HEK293 (cell line): ENCODE data around the gene COL9A3.

Experiments
- ZNF529 ChIP-seq: fragments of 450-650 bp; formaldehyde crosslinking; IDR thresholded peaks from 2 replicates; pipeline ENCODE4 v1.5.1; 2017; ENCODE audit warnings: missing genetic modification characterization, missing biosample characterization; ENCODE audit not compliant: insufficient replicate concordance
- TF ChIP-seq, protein P1 (sequence below): fragments of 450-650 bp; formaldehyde crosslinking; IDR thresholded peaks from 2 replicates; pipeline ENCODE4 v1.5.1; 2016; ENCODE audit warnings: missing biosample characterization, missing genetic modification characterization
- TF ChIP-seq, protein P2 (sequence below): fragments of 450-650 bp; formaldehyde crosslinking; IDR thresholded peaks from 2 replicates; pipeline ENCODE4 v1.5.1; 2016; ENCODE audit warnings: missing biosample characterization, missing genetic modification characterization
- TF ChIP-seq, protein P3 (sequence below): fragments of 450-650 bp; IDR thresholded peaks from 2 replicates; pipeline ENCODE4 v1.5.1; 2018; ENCODE audit warnings: missing biosample characterization, mild to moderate bottlenecking, missing genetic modification characterization

DNA sequence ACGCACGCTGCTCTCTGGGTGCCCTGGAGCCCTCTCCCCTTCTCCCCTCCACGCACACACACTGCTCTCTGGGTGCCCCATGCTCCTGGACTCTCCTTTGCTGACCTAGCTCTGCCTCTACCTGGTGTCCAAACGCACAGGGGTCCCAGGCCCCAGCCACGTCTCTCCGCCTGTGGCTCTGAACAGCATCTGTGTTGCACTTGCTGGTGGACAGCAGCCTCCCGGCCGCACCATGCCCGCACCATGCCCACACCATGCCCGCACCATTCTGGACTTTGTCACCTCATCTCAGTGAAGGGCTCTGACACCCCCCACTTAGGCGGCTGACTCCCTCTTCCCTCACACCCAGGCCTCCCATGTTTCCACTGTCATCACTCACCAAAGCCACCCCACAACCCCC lies 23.0 kb downstream of the COL9A3 start:
- TF ChIP-seq, protein P1, sequence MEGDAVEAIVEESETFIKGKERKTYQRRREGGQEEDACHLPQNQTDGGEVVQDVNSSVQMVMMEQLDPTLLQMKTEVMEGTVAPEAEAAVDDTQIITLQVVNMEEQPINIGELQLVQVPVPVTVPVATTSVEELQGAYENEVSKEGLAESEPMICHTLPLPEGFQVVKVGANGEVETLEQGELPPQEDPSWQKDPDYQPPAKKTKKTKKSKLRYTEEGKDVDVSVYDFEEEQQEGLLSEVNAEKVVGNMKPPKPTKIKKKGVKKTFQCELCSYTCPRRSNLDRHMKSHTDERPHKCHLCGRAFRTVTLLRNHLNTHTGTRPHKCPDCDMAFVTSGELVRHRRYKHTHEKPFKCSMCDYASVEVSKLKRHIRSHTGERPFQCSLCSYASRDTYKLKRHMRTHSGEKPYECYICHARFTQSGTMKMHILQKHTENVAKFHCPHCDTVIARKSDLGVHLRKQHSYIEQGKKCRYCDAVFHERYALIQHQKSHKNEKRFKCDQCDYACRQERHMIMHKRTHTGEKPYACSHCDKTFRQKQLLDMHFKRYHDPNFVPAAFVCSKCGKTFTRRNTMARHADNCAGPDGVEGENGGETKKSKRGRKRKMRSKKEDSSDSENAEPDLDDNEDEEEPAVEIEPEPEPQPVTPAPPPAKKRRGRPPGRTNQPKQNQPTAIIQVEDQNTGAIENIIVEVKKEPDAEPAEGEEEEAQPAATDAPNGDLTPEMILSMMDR (tag by site-specific recombination), result no peak
- TF ChIP-seq, protein P2, sequence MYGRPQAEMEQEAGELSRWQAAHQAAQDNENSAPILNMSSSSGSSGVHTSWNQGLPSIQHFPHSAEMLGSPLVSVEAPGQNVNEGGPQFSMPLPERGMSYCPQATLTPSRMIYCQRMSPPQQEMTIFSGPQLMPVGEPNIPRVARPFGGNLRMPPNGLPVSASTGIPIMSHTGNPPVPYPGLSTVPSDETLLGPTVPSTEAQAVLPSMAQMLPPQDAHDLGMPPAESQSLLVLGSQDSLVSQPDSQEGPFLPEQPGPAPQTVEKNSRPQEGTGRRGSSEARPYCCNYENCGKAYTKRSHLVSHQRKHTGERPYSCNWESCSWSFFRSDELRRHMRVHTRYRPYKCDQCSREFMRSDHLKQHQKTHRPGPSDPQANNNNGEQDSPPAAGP (tag by site-specific recombination), result no peak
- no peak for TF ChIP-seq ZNF529 (tag by site-specific recombination)
- TF ChIP-seq, protein P3, sequence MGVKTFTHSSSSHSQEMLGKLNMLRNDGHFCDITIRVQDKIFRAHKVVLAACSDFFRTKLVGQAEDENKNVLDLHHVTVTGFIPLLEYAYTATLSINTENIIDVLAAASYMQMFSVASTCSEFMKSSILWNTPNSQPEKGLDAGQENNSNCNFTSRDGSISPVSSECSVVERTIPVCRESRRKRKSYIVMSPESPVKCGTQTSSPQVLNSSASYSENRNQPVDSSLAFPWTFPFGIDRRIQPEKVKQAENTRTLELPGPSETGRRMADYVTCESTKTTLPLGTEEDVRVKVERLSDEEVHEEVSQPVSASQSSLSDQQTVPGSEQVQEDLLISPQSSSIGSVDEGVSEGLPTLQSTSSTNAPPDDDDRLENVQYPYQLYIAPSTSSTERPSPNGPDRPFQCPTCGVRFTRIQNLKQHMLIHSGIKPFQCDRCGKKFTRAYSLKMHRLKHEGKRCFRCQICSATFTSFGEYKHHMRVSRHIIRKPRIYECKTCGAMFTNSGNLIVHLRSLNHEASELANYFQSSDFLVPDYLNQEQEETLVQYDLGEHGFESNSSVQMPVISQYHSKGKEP (tag by site-specific recombination), result no peak
